NCI-H1694 treated with DMSO at 0.1 percent for 48 hours (cell line): Measurements from ENCODE around the gene C14orf180.
A peak's percentile ranks its signal among the peaks of the same experiment; 100 is the strongest.

Source experiments
- DNase-seq: peaks from one replicate; lab custom pipeline; 2025; lab: John Stamatoyannopoulos, UW

C14orf180 gene

GRCh38 chr14:104561632-104562495 is 17.7 kb upstream of the C14orf180 start:
- no peak for DNase-seq

GRCh38 chr14:104562606-104563005 is 17.0 kb upstream of the C14orf180 start:
- DNase-seq = no peak

- peak; percentile 66 for DNase-seq
These were observed 16.3 kb upstream of the C14orf180 start for GRCh38 chr14:104563191-104563741.

- DNase-seq = peak; percentile 94
These were observed 15.6 kb upstream of the C14orf180 start for GRCh38 chr14:104563742-104564615.

GRCh38 chr14:104564744-104565679 is 14.6 kb upstream of the C14orf180 start:
- no peak for DNase-seq

- DNase-seq = peak; percentile 30
These were observed 12.2 kb upstream of the C14orf180 start for GRCh38 chr14:104567141-104567956.

- DNase-seq = no peak
These were observed 11.7 kb upstream of the C14orf180 start for GRCh38 chr14:104567957-104568225.

- no peak for DNase-seq
These were observed 10.9 kb upstream of the C14orf180 start for GRCh38 chr14:104568620-104569019.

GRCh38 chr14:104569435-104569834 is 10.1 kb upstream of the C14orf180 start:
- peak; percentile 52 for DNase-seq

GRCh38 chr14:104571246-104571645 is 8.3 kb upstream of the C14orf180 start:
- DNase-seq = no peak

- no peak for DNase-seq
These were observed 7.4 kb upstream of the C14orf180 start for GRCh38 chr14:104572024-104572626.

GRCh38 chr14:104572668-104573067 is 6.9 kb upstream of the C14orf180 start:
- DNase-seq = no peak

- DNase-seq = no peak
These were observed 5.6 kb upstream of the C14orf180 start for GRCh38 chr14:104573930-104574329.

- DNase-seq = no peak
These were observed 5.0 kb upstream of the C14orf180 start for GRCh38 chr14:104574536-104574935.

- no peak for DNase-seq
These were observed 4.5 kb upstream of the C14orf180 start for GRCh38 chr14:104574978-104575583.

- peak; percentile 38 for DNase-seq
These were observed 3.2 kb upstream of the C14orf180 start for GRCh38 chr14:104576232-104576969.

GRCh38 chr14:104576970-104577332 is 2.6 kb upstream of the C14orf180 start:
- no peak for DNase-seq

- DNase-seq = no peak
These were observed 2.1 kb upstream of the C14orf180 start for GRCh38 chr14:104577426-104577825.

- no peak for DNase-seq
These were observed 1.7 kb upstream of the C14orf180 start for GRCh38 chr14:104577847-104578301.
